ENCODE data around the gene C1QL1.
A peak's percentile ranks its signal among the peaks of the same experiment; 100 is the strongest.

C1QL1 gene

GRCh38 chr17:44976206-44976605 lies 8.1 kb upstream of the C1QL1 start:
- Histone ChIP-seq H3K36me3 (ENCODE audit: control insufficient read depth, insufficient read depth, low read length) (no peaks in the 10 kb centered on the region), H3K9me3 (ENCODE audit: control insufficient read depth, low read length) (no peaks in the 10 kb centered on the region), H3K27me3 (ENCODE audit: control insufficient read depth, insufficient read depth, low read length, poor library complexity, severe bottlenecking) (peaks cover 20% of the 10 kb centered on the region), H3K27ac (ENCODE audit: insufficient read depth, low read depth, low read length, poor library complexity, severe bottlenecking) (no peak overlapping the region), H3K4me1 (ENCODE audit: control insufficient read depth, insufficient read depth, low read length) (peaks cover 24% of the 10 kb centered on the region), H3K4me3 (ENCODE audit: insufficient read depth, low read depth, low read length) (no peak overlapping the region)
- WGBS, 2 experiments, result 74 to 77% methylated on average over 13 of the region's 13 CpGs

- Histone ChIP-seq H3K4me1 (ENCODE audit: control insufficient read depth, insufficient read depth, low read length) (peaks cover 19% of the 10 kb centered on the region), H3K36me3 (ENCODE audit: control insufficient read depth, insufficient read depth, low read length) (no peaks in the 10 kb centered on the region), H3K9me3 (ENCODE audit: control insufficient read depth, low read length) (no peaks in the 10 kb centered on the region), H3K27ac (ENCODE audit: insufficient read depth, low read depth, low read length, poor library complexity, severe bottlenecking) (no peak overlapping the region), H3K27me3 (ENCODE audit: control insufficient read depth, insufficient read depth, low read length, poor library complexity, severe bottlenecking) (peaks cover 52% of the 10 kb centered on the region), H3K4me3 (ENCODE audit: insufficient read depth, low read depth, low read length) (no peak overlapping the region)
- 93 to 95% methylated on average over 6 of the region's 6 CpGs for WGBS, 2 experiments
Measured at GRCh38 chr17:44972953-44973352, 4.8 kb upstream of the C1QL1 start.

- WGBS, 2 experiments, result 25 to 30% methylated on average over 8 of the region's 8 CpGs
- Histone ChIP-seq H3K36me3 (ENCODE audit: control insufficient read depth, insufficient read depth, low read length) (no peaks in the 10 kb centered on the region), H3K4me3 (ENCODE audit: insufficient read depth, low read depth, low read length) (no peak overlapping the region), H3K27me3 (ENCODE audit: control insufficient read depth, insufficient read depth, low read length, poor library complexity, severe bottlenecking) (peaks cover 62% of the 10 kb centered on the region), H3K4me1 (ENCODE audit: control insufficient read depth, insufficient read depth, low read length) (peaks cover 11% of the 10 kb centered on the region), H3K27ac (ENCODE audit: insufficient read depth, low read depth, low read length, poor library complexity, severe bottlenecking) (no peak overlapping the region), H3K9me3 (ENCODE audit: control insufficient read depth, low read length) (no peaks in the 10 kb centered on the region)
Measured at GRCh38 chr17:44971776-44972483, 3.8 kb upstream of the C1QL1 start.

- Histone ChIP-seq H3K4me3 (ENCODE audit: insufficient read depth, low read depth, low read length) (peak overlapping the region; percentile 41), H3K27ac (ENCODE audit: insufficient read depth, low read depth, low read length, poor library complexity, severe bottlenecking) (no peak overlapping the region), H3K27me3 (ENCODE audit: control insufficient read depth, insufficient read depth, low read length, poor library complexity, severe bottlenecking) (peaks cover 79% of the 10 kb centered on the region), H3K4me1 (ENCODE audit: control insufficient read depth, insufficient read depth, low read length) (peaks cover 15% of the 10 kb centered on the region), H3K36me3 (ENCODE audit: control insufficient read depth, insufficient read depth, low read length) (no peaks in the 10 kb centered on the region), H3K9me3 (ENCODE audit: control insufficient read depth, low read length) (no peaks in the 10 kb centered on the region)
- WGBS, 2 experiments, result 1% methylated on average over 55 of the region's 55 CpGs
Measured at GRCh38 chr17:44970136-44970741, 2.1 kb upstream of the C1QL1 start.

GRCh38 chr17:44969144-44969780 lies 1.2 kb upstream of the C1QL1 start:
- no peaks in the 10 kb centered on the region for H3K36me3 ChIP-seq (ENCODE audit: control insufficient read depth, insufficient read depth, low read length)
- peaks cover 15% of the 10 kb centered on the region for H3K4me1 ChIP-seq (ENCODE audit: control insufficient read depth, insufficient read depth, low read length)
- H3K9me3 ChIP-seq (ENCODE audit: control insufficient read depth, low read length), result no peaks in the 10 kb centered on the region
- 3 to 5% methylated on average over 19 of the region's 19 CpGs for WGBS, 2 experiments
- peak overlapping the region; percentile 27 for H3K4me3 ChIP-seq (ENCODE audit: insufficient read depth, low read depth, low read length)
- no peak overlapping the region for H3K27ac ChIP-seq (ENCODE audit: insufficient read depth, low read depth, low read length, poor library complexity, severe bottlenecking)
- H3K27me3 ChIP-seq (ENCODE audit: control insufficient read depth, insufficient read depth, low read length, poor library complexity, severe bottlenecking), result peaks cover 88% of the 10 kb centered on the region

GRCh38 chr17:44967907-44968224 lies 237 bp downstream of the C1QL1 start:
- Histone ChIP-seq H3K4me1 (ENCODE audit: control insufficient read depth, insufficient read depth, low read length) (peaks cover 15% of the 10 kb centered on the region), H3K9me3 (ENCODE audit: control insufficient read depth, low read length) (no peaks in the 10 kb centered on the region), H3K4me3 (ENCODE audit: insufficient read depth, low read depth, low read length) (no peak overlapping the region), H3K27me3 (ENCODE audit: control insufficient read depth, insufficient read depth, low read length, poor library complexity, severe bottlenecking) (peaks cover 90% of the 10 kb centered on the region), H3K36me3 (ENCODE audit: control insufficient read depth, insufficient read depth, low read length) (no peaks in the 10 kb centered on the region), H3K27ac (ENCODE audit: insufficient read depth, low read depth, low read length, poor library complexity, severe bottlenecking) (no peak overlapping the region)
- 2% methylated on average over 47 of the region's 47 CpGs for WGBS, 2 experiments

GRCh38 chr17:44967026-44967906 lies 837 bp downstream of the C1QL1 start:
- Histone ChIP-seq H3K4me3 (ENCODE audit: insufficient read depth, low read depth, low read length) (no peak overlapping the region), H3K27ac (ENCODE audit: insufficient read depth, low read depth, low read length, poor library complexity, severe bottlenecking) (no peak overlapping the region), H3K4me1 (ENCODE audit: control insufficient read depth, insufficient read depth, low read length) (peaks cover 15% of the 10 kb centered on the region), H3K36me3 (ENCODE audit: control insufficient read depth, insufficient read depth, low read length) (no peaks in the 10 kb centered on the region), H3K9me3 (ENCODE audit: control insufficient read depth, low read length) (no peaks in the 10 kb centered on the region), H3K27me3 (ENCODE audit: control insufficient read depth, insufficient read depth, low read length, poor library complexity, severe bottlenecking) (peaks cover 84% of the 10 kb centered on the region)
- WGBS, 2 experiments, result 8 to 9% methylated on average over 76 of the region's 76 CpGs

- H3K27me3 ChIP-seq (ENCODE audit: control insufficient read depth, insufficient read depth, low read length, poor library complexity, severe bottlenecking), result peaks cover 76% of the 10 kb centered on the region
- H3K4me3 ChIP-seq (ENCODE audit: insufficient read depth, low read depth, low read length), result no peak overlapping the region
Measured at GRCh38 chr17:44966348-44967025, 1.6 kb downstream of the C1QL1 start.

GRCh38 chr17:44965481-44966234 lies 2.4 kb downstream of the C1QL1 start:
- Histone ChIP-seq H3K27me3 (ENCODE audit: control insufficient read depth, insufficient read depth, low read length, poor library complexity, severe bottlenecking) (peaks cover 68% of the 10 kb centered on the region), H3K4me3 (ENCODE audit: insufficient read depth, low read depth, low read length) (no peak overlapping the region), H3K9me3 (ENCODE audit: control insufficient read depth, low read length) (no peaks in the 10 kb centered on the region), H3K27ac (ENCODE audit: insufficient read depth, low read depth, low read length, poor library complexity, severe bottlenecking) (no peak overlapping the region), H3K36me3 (ENCODE audit: control insufficient read depth, insufficient read depth, low read length) (no peaks in the 10 kb centered on the region), H3K4me1 (ENCODE audit: control insufficient read depth, insufficient read depth, low read length) (peaks cover 17% of the 10 kb centered on the region)
- WGBS, 2 experiments, result 74 to 81% methylated on average over 5 of the region's 5 CpGs

More at GRCh38 chr17:44966348-44967025, 1.6 kb downstream of the C1QL1 start:
- Histone ChIP-seq H3K27ac (ENCODE audit: insufficient read depth, low read depth, low read length, poor library complexity, severe bottlenecking) (no peak overlapping the region), H3K36me3 (ENCODE audit: control insufficient read depth, insufficient read depth, low read length) (no peaks in the 10 kb centered on the region), H3K9me3 (ENCODE audit: control insufficient read depth, low read length) (no peaks in the 10 kb centered on the region), H3K4me1 (ENCODE audit: control insufficient read depth, insufficient read depth, low read length) (peaks cover 17% of the 10 kb centered on the region)
- 28 to 30% methylated on average over 19 to 21 of the region's 21 CpGs for WGBS, 2 experiments
